OCI-LY1 (cell line): ENCODE data around the gene AKT1.

ENCODE experiments used
- H2AFZ ChIP-seq: fragments of 200-600 bp; sonication (generic), shearing (Covaris generic); 2 replicates; pipeline ENCODE4 v1.6.0; 2014; ENCODE audit warnings: antibody characterized with exemption, mild to moderate bottlenecking, low read length
- H3F3A ChIP-seq: fragments of 200-600 bp; sonication (generic), shearing (Covaris generic); 2 replicates; pipeline ENCODE4 v1.6.0; 2014; ENCODE audit warnings: mild to moderate bottlenecking, antibody characterized with exemption, low read length, moderate library complexity; ENCODE audit not compliant: insufficient read depth
- H3K27ac ChIP-seq: fragments of 200-600 bp; sonication (generic); 2 replicates; pipeline ENCODE4 v1.5.1; 2014; ENCODE audit warnings: low read length, mixed run types, mild to moderate bottlenecking, low read depth; ENCODE audit not compliant: poor library complexity, severe bottlenecking
- H3K27me3 ChIP-seq: fragments of 200-600 bp; sonication (generic); 2 replicates; pipeline ENCODE4 v1.6.0; 2014; ENCODE audit warnings: antibody characterized with exemption, mild to moderate bottlenecking, low read length, moderate library complexity; ENCODE audit not compliant: insufficient read depth
- H3K36me3 ChIP-seq: fragments of 200-600 bp; sonication (generic); 2 replicates; pipeline ENCODE4 v1.6.1; 2014; ENCODE audit warnings: mild to moderate bottlenecking, antibody characterized with exemption, low read length, moderate library complexity, mixed read lengths; ENCODE audit not compliant: insufficient read depth
- H3K4me1 ChIP-seq: fragments of 200-600 bp; sonication (generic); 2 replicates; pipeline ENCODE4 v1.5.1; 2014; ENCODE audit warnings: mild to moderate bottlenecking, low read length, moderate library complexity; ENCODE audit not compliant: insufficient read depth, severe bottlenecking
- H3K4me2 ChIP-seq: fragments of 200-600 bp; sonication (generic), shearing (Covaris generic); 2 replicates; pipeline ENCODE4 v1.6.1; 2014; ENCODE audit warnings: low read length
- H3K4me3 ChIP-seq: fragments of 200-600 bp; sonication (generic); 2 replicates; pipeline ENCODE4 v1.5.1; 2014; ENCODE audit warnings: low read length, low read depth, mild to moderate bottlenecking, mixed read lengths; ENCODE audit not compliant: poor library complexity, severe bottlenecking
- H3K79me2 ChIP-seq: fragments of 200-600 bp; shearing (Covaris generic); 2 replicates; pipeline ENCODE4 v1.6.1; 2016; ENCODE audit warnings: mixed run types, low read length, mixed read lengths; ENCODE audit not compliant: insufficient read depth
- H3K9ac ChIP-seq: fragments of 200-600 bp; sonication (generic), shearing (Covaris generic); 2 replicates; pipeline ENCODE4 v1.6.1; 2014; ENCODE audit warnings: mild to moderate bottlenecking, low read length, mixed read lengths
- H3K9me2 ChIP-seq: fragments of 200-600 bp; sonication (generic), shearing (Covaris generic); 2 replicates; pipeline ENCODE4 v1.6.1; 2014; ENCODE audit warnings: low read depth, mild to moderate bottlenecking, low read length, mixed read lengths
- H3K9me3 ChIP-seq: fragments of 200-600 bp; shearing (Covaris generic); 2 replicates; pipeline ENCODE4 v1.6.1; 2014; ENCODE audit warnings: low read length, mixed read lengths
- H4K20me1 ChIP-seq: fragments of 200-600 bp; sonication (generic), shearing (Covaris generic); 2 replicates; pipeline ENCODE4 v1.6.0; 2016; ENCODE audit warnings: mild to moderate bottlenecking, low read length; ENCODE audit not compliant: insufficient read depth
- CTCF ChIP-seq: fragments of 200-600 bp; sonication (generic), shearing (Covaris generic); IDR thresholded peaks from 2 replicates; pipeline ENCODE4 v1.5.1; 2017; ENCODE audit warnings: mild to moderate bottlenecking, antibody characterized with exemption, low read length, moderate library complexity, mixed read lengths
- EZH2 ChIP-seq: fragments of 200-600 bp; sonication (generic), shearing (Covaris generic); IDR thresholded peaks from 2 replicates; pipeline ENCODE4 v1.8.0; 2017; ENCODE audit warnings: borderline replicate concordance, mixed run types, mild to moderate bottlenecking, antibody characterized with exemption, low read length, moderate library complexity, mixed read lengths

Gene AKT1

GRCh38 chr14:104765517-104765916 lies 30.0 kb downstream of the AKT1 start:
- no peak overlapping the region for H3K4me2 ChIP-seq
- peaks cover 40% of the 10 kb centered on the region for H3K36me3 ChIP-seq
- H3K4me3 ChIP-seq = no peak overlapping the region
- no peaks in the 10 kb centered on the region for H3K4me1 ChIP-seq
- H4K20me1 ChIP-seq = no peaks in the 10 kb centered on the region
- TF ChIP-seq EZH2 = no peak
- TF ChIP-seq CTCF = no peak
- H2AFZ ChIP-seq = no peak overlapping the region
- H3K9ac ChIP-seq = no peak overlapping the region
- no peaks in the 10 kb centered on the region for H3K9me2 ChIP-seq
- no peaks in the 10 kb centered on the region for H3K27me3 ChIP-seq
- no peaks in the 10 kb centered on the region for H3K79me2 ChIP-seq
- no peak overlapping the region for H3K27ac ChIP-seq
- no peaks in the 10 kb centered on the region for H3F3A ChIP-seq
- peaks cover 8% of the 10 kb centered on the region; the same call in 1 of the 2 replicates for H3K9me3 ChIP-seq

- no peak overlapping the region for H3K9ac ChIP-seq
- peaks cover 10% of the 10 kb centered on the region for H3K79me2 ChIP-seq
- no peak overlapping the region for H2AFZ ChIP-seq
- no peaks in the 10 kb centered on the region for H4K20me1 ChIP-seq
- peaks cover 71% of the 10 kb centered on the region for H3K36me3 ChIP-seq
- H3K9me3 ChIP-seq = no peaks in the 10 kb centered on the region
- H3F3A ChIP-seq = no peaks in the 10 kb centered on the region
- no peak for TF ChIP-seq EZH2
- no peak for TF ChIP-seq CTCF
- no peak overlapping the region for H3K4me3 ChIP-seq
- no peaks in the 10 kb centered on the region for H3K9me2 ChIP-seq
- H3K27ac ChIP-seq = no peak overlapping the region
- H3K27me3 ChIP-seq = no peaks in the 10 kb centered on the region
- peaks cover 32% of the 10 kb centered on the region for H3K4me1 ChIP-seq
- H3K4me2 ChIP-seq = no peak overlapping the region
These were observed 36.3 kb downstream of the AKT1 start for GRCh38 chr14:104758981-104759969.

- peaks cover 21% of the 10 kb centered on the region for H3K79me2 ChIP-seq
- H3K9ac ChIP-seq = no peak overlapping the region
- peak overlapping the region; percentile 67 for H3K27ac ChIP-seq
- H2AFZ ChIP-seq = no peak overlapping the region
- H3K4me2 ChIP-seq = no peak overlapping the region
- no peaks in the 10 kb centered on the region for H3F3A ChIP-seq
- H3K9me3 ChIP-seq = no peaks in the 10 kb centered on the region
- H3K4me3 ChIP-seq = no peak overlapping the region
- H3K4me1 ChIP-seq = peaks cover 40% of the 10 kb centered on the region
- no peaks in the 10 kb centered on the region for H3K27me3 ChIP-seq
- peaks cover 71% of the 10 kb centered on the region for H3K36me3 ChIP-seq
- H4K20me1 ChIP-seq = no peaks in the 10 kb centered on the region
- no peaks in the 10 kb centered on the region for H3K9me2 ChIP-seq
- TF ChIP-seq EZH2 (no peak), CTCF (no peak)
These were observed 37.7 kb downstream of the AKT1 start for GRCh38 chr14:104757681-104758392.
